Breast epithelium (tissue), 4 donors: Measurements from ENCODE around the gene CAV2. TPM values are rescaled to one million over a fixed set of nuclear protein-coding genes. Genes with fewer than 3 reads are reported as not detected.

ENCODE experiments used
- DNase-seq, 2 donors: peaks; one replicate each; pipeline ENCODE4 v3.0.0-alpha.2; 2019; ENCODE audit warnings: low spot score in 2 of 2
- H3K27ac ChIP-seq, 2 donors: fragments of 200-600 bp; sonication (generic) in 1 of 2; one replicate each; pipeline ENCODE4 v1.5.1; 2016 to 2019; ENCODE audit warnings: mild to moderate bottlenecking in 1 of 2
- H3K27me3 ChIP-seq, 2 donors: fragments of 200-600 bp; sonication (generic) in 1 of 2; one replicate each; pipeline versions ENCODE4 v1.5.1 to v1.6.0; 2017 to 2019; ENCODE audit warnings: control low read depth in 1 of 2, mild to moderate bottlenecking in 1 of 2
- H3K36me3 ChIP-seq: fragments of 200-600 bp; one replicate; pipeline ENCODE4 v1.5.1; 2019
- H3K4me1 ChIP-seq, 2 donors: fragments of 200-600 bp; sonication (generic); one replicate each; pipeline ENCODE4 v1.5.1; 2016 to 2019; ENCODE audit warnings: control low read depth in 1 of 2
- H3K4me3 ChIP-seq, 3 donors: fragments of 200-600 bp; sonication (generic); 1 replicate in 2 of 3; 2 replicates in 1 of 3; pipeline ENCODE4 v1.5.1; 2016 to 2019; ENCODE audit warnings: mild to moderate bottlenecking in 3 of 3, moderate library complexity in 2 of 3
- H3K9me3 ChIP-seq, 2 donors: fragments of 200-600 bp; sonication (generic) in 1 of 2; one replicate each; pipeline ENCODE4 v1.5.1; 2016 to 2019; ENCODE audit warnings: control low read depth in 1 of 2
- POLR2A ChIP-seq: fragments of 450-650 bp; IDR thresholded peaks from one replicate; pipeline ENCODE4 v1.6.1; 2016; ENCODE audit warnings: antibody characterized with exemption, mild to moderate bottlenecking, moderate library complexity
- POLR2AphosphoS5 ChIP-seq, 3 donors: sonication (generic); formaldehyde crosslinking; IDR thresholded peaks; one replicate each; pipeline ENCODE4 v1.6.1; 2017; ENCODE audit warnings: antibody characterized with exemption in 3 of 3
- intact Hi-C: fragments of 100-400 bp; cut with DNase I; formaldehyde crosslinking; loops from one replicate; pipeline ENCODE4 v1.15.1; 2023; ENCODE audit warnings: low total_unique reads
- total RNA-seq, 3 donors: library from RNA; depleted of rRNA; stranded (reverse); fragments of >200 nt; gene quantifications; one replicate each; pipeline ENCODE4 v1.1.0, GENCODE V29; 2016
- TF ChIP-seq, protein P1 (sequence below), 3 donors: fragments of 450-650 bp; IDR thresholded peaks; one replicate each; pipeline ENCODE4 v1.5.1; 2016 to 2017; ENCODE audit warnings: antibody characterized with exemption in 3 of 3, mild to moderate bottlenecking in 3 of 3, moderate library complexity in 3 of 3

The CAV2 gene
- total RNA-seq, 3 donors from 2014 or later: 63.3 to 311 (median 97.6) TPM

DNA sequence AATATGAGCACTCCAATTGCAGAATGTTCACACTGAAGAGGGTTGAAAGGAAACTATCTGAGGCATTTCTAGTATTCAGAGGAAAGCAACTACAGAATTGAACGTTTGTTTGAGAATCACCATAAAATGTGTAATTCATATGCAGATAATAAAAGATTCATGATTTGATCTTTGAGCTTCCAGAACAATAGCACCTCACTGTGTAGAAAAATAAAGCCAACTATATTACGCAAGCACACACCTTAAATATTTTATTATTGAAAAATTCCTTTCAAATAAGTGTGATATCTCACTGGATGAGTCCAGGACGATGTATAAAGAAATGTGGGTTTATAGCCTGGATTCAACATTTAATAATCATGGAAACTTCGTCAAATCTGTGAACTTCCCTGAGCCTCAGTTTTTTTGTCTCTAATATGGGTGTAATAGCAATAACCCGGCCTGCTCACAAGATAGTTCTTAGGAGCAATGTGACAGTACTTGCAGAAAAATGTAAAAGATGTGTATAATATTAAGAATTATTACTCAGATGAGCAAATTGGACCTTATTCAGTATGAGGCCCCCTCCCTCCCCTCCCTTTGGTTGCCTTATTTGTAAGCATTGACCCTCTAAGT is 11.5 kb upstream of the CAV2 start:
- no peak overlapping the region for H3K27ac ChIP-seq
- no peaks in the 10 kb centered on the region for H3K4me1 ChIP-seq
- H3K9me3 ChIP-seq: no peaks in the 10 kb centered on the region
- intact Hi-C loops: no loop called here
- H3K27me3 ChIP-seq: no peaks in the 10 kb centered on the region
- no peak for DNase-seq
- no peaks in the 10 kb centered on the region for H3K36me3 ChIP-seq
- TF ChIP-seq, protein P1, sequence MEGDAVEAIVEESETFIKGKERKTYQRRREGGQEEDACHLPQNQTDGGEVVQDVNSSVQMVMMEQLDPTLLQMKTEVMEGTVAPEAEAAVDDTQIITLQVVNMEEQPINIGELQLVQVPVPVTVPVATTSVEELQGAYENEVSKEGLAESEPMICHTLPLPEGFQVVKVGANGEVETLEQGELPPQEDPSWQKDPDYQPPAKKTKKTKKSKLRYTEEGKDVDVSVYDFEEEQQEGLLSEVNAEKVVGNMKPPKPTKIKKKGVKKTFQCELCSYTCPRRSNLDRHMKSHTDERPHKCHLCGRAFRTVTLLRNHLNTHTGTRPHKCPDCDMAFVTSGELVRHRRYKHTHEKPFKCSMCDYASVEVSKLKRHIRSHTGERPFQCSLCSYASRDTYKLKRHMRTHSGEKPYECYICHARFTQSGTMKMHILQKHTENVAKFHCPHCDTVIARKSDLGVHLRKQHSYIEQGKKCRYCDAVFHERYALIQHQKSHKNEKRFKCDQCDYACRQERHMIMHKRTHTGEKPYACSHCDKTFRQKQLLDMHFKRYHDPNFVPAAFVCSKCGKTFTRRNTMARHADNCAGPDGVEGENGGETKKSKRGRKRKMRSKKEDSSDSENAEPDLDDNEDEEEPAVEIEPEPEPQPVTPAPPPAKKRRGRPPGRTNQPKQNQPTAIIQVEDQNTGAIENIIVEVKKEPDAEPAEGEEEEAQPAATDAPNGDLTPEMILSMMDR (IDR thresholded peaks at IDR 0.05): no peak
- TF ChIP-seq POLR2AphosphoS5 (IDR thresholded peaks at IDR 0.05) (no peak), POLR2A (no peak)
- H3K4me3 ChIP-seq: no peak overlapping the region

DNA sequence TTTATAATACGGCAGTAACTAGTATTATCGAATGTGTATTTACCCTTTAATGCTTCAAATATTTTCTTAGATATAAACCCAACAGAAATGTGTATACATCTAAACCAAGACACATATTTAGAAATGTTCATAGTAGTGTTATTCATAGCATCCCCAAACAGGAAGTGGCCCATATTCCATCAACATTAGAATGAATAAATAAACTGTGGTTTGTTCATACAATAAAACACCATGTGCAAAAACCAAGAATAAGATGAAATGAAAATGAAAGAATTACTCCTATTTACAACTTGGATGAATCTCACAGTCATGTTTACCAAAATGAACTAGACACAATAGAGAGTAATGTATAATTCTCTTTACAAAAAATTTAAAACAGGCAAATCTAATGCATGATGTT is 9.2 kb upstream of the CAV2 start:
- intact Hi-C loops: no loop called here
- Histone ChIP-seq H3K27me3 (no peaks in the 10 kb centered on the region), H3K4me1 (no peaks in the 10 kb centered on the region), H3K4me3 (no peak overlapping the region), H3K27ac (no peak overlapping the region), H3K9me3 (no peaks in the 10 kb centered on the region), H3K36me3 (no peaks in the 10 kb centered on the region)
- DNase-seq: no peak
- TF ChIP-seq, protein P1 (IDR thresholded peaks at IDR 0.05): no peak
- TF ChIP-seq POLR2AphosphoS5 (IDR thresholded peaks at IDR 0.05) (no peak), POLR2A (no peak)

DNA sequence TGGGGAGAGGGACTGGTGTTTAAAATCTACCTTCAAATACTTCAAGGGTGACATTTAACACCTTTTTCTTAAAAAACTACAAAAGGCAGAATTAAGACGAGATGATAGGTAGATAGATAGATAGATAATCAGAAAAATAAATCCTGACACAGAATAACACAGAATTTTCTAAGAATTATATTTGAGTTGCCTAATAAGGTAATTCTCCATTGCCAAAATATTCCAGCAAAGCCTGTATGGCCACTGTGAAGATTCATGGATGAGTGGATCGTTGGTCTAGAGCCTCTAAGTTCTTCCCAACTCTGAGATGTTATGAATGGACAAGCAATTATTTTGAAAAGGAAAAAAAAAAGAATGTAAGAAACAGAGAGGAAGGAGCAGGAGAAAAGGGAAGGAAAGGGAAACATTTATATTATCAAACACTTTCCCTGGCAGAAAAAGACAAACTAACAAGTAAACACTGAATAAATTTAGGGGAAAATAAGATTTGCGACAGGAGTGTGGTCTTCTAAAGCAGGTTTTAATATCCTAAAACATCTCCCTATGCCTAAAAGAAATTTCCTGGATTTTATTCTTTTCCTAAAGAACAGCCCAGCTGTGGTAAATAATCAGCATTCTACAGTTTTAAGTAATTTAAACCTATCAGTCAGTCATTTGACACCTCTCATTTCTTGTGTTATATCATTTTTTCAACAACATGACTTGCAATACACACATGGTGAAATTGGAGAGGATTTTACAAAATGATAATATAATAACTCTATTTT is 7.5 kb upstream of the CAV2 start:
- intact Hi-C loops: no loop called here
- H3K4me1 ChIP-seq: no peaks in the 10 kb centered on the region

DNA sequence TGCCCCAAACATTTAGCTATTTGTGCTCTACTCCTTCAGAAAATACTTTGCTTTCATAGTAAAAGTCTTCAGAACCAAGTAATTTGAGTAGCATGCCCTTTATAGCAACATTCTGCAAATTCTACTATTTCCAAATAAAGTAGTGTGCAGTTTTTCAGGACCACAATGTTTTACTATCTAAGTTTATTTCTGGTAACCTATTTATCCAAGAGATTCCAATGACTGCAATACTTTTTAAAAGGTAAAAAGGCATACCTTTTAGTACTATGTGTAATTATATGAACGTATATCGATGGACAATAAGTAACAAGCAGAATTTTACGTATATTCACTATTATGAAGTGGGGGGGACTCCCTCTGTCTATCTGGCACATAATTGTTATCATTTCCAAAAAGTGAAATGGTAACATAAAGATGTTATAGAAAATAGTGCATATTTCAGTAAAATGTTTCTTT is 6.9 kb upstream of the CAV2 start:
- Histone ChIP-seq H3K27ac (no peak overlapping the region), H3K4me1 (no peaks in the 10 kb centered on the region), H3K4me3 (no peak overlapping the region), H3K27me3 (no peaks in the 10 kb centered on the region), H3K9me3 (no peaks in the 10 kb centered on the region), H3K36me3 (no peaks in the 10 kb centered on the region)
- TF ChIP-seq POLR2AphosphoS5 (IDR thresholded peaks at IDR 0.05) (no peak), POLR2A (no peak)
- TF ChIP-seq, protein P1 (IDR thresholded peaks at IDR 0.05): no peak
- no peak for DNase-seq
- intact Hi-C loops: no loop called here

More for the DNA sequence above, 7.5 kb upstream of the CAV2 start:
- H3K4me3 ChIP-seq: no peak overlapping the region
- no peak overlapping the region for H3K27ac ChIP-seq
- TF ChIP-seq, protein P1 (IDR thresholded peaks at IDR 0.05): no peak
- no peak for TF ChIP-seq POLR2A
- no peak for TF ChIP-seq POLR2AphosphoS5 (IDR thresholded peaks at IDR 0.05)
- DNase-seq: no peak
- H3K9me3 ChIP-seq: no peaks in the 10 kb centered on the region
- no peaks in the 10 kb centered on the region for H3K36me3 ChIP-seq
- H3K27me3 ChIP-seq: no peaks in the 10 kb centered on the region

DNA sequence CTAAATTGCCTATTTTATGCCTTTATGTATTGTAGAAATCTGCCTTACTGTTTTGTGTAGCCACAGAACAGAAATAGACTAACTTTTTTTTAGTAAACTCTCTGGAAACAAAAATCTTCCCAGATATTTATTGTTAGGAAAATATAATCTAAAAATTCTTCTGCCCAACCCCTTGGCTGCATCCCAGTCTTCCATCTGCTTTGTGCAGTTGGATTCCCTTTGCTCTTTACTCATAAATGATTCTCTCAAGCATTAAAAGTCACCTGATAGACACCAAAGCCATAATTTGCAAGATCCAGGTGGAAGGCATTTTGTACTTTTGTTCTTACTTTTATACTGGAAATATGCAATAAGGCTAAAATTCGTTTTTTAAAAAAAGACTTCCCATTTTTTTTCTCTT is 6.1 kb upstream of the CAV2 start:
- Histone ChIP-seq H3K27me3 (no peaks in the 10 kb centered on the region), H3K4me1 (no peaks in the 10 kb centered on the region), H3K27ac (no peak overlapping the region), H3K36me3 (no peaks in the 10 kb centered on the region), H3K4me3 (no peak overlapping the region), H3K9me3 (no peaks in the 10 kb centered on the region)
- TF ChIP-seq POLR2AphosphoS5 (IDR thresholded peaks at IDR 0.05) (no peak), POLR2A (no peak)
- TF ChIP-seq, protein P1 (IDR thresholded peaks at IDR 0.05): no peak
- intact Hi-C loops: no loop called here
- DNase-seq: no peak
